ENCODE measurements around the gene SMPDL3A. TPM values are rescaled to one million over a fixed set of nuclear protein-coding genes. Genes with fewer than 3 reads are reported as not detected.
A peak's percentile ranks its signal among the peaks of the same experiment; 100 is the strongest.

Gene SMPDL3A
- total RNA-seq, 6 donors from 2014 or later, result 11.0 to 19.9 (median 15.6) TPM

DNA sequence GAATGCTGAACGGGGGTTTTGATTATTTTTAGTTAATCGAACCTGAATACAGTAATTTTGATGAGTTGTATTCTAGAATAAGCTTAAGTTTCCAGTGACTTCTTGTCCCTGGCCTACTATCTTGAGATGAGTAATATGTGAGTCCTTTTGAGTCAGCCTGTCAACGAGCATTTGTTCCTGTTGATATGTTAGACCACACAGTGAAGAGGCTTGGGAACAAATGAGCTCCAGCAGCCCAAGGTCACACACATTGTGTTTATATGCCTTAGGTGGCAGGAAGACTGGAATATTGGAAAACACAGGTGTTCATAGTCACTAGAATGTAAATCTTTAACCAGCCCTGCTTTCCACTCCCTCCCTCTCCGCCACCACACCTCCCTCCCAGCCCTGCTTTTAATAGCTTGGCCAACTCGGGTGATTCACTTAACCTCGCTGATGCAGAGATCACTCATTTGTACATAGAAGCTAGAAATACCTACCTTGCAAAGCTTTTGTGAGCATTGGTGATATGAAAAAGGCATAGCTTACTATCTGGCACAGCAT lies 9.1 kb downstream of the SMPDL3A start:
- peak; percentile 41 to 66 for ATAC-seq (ENCODE audit: low FRiP score in 2 of 2)
- no peaks in the 10 kb centered on the region for H3K9me3 ChIP-seq
- peak overlapping the region in 1 of 4 donors; percentile 56 for H3K27ac ChIP-seq

DNA sequence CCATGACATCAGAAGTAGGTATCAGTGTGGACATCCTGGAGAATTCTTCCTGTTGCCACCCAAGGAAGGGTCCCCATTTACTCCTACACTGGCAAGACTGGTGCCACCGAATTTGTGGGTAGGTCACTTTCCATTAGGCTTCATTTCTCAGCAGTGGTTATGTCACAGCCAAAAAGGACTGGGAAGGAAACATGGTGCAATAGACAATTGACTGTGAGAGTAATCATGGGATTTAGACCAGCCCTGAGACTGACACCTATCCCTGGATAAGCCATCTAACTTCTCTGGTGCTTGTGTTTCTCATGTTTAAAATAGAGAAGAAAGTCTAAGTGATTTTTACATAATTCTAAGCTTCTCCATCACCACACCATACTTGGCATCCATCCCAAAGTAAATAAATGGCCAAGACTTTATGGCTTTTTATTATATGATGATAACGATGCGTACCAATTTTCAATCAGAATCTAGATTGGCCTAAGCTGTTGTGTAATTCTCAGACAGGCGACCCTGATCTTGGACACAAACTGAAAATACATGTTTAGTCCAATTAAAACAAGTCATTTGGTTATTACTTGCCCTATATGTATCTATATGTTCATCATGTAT lies 10.2 kb downstream of the SMPDL3A start:
- Histone ChIP-seq H3K4me1 (peaks cover 0 to 8% (median 3%) of the 10 kb centered on the region in 4 donors), H3K9me3 (no peaks in the 10 kb centered on the region), H3K4me3 (no peak overlapping the region), H3K27ac (peak overlapping the region in 1 of 4 donors; percentile 1), H3K36me3 (no peaks in the 10 kb centered on the region), H3K27me3 (no peaks in the 10 kb centered on the region)
- ATAC-seq (ENCODE audit: low FRiP score in 2 of 2) (no peak), DNase-seq (no peak)
- TF ChIP-seq POLR2A (IDR thresholded peaks at IDR 0.05) (no peak), POLR2AphosphoS5 (IDR thresholded peaks at IDR 0.05) (no peak), EP300 (IDR thresholded peaks at IDR 0.05) (no peak)
- TF ChIP-seq, protein P1, sequence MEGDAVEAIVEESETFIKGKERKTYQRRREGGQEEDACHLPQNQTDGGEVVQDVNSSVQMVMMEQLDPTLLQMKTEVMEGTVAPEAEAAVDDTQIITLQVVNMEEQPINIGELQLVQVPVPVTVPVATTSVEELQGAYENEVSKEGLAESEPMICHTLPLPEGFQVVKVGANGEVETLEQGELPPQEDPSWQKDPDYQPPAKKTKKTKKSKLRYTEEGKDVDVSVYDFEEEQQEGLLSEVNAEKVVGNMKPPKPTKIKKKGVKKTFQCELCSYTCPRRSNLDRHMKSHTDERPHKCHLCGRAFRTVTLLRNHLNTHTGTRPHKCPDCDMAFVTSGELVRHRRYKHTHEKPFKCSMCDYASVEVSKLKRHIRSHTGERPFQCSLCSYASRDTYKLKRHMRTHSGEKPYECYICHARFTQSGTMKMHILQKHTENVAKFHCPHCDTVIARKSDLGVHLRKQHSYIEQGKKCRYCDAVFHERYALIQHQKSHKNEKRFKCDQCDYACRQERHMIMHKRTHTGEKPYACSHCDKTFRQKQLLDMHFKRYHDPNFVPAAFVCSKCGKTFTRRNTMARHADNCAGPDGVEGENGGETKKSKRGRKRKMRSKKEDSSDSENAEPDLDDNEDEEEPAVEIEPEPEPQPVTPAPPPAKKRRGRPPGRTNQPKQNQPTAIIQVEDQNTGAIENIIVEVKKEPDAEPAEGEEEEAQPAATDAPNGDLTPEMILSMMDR (IDR thresholded peaks at IDR 0.05), result no peak
- WGBS, 2 donors, result 87 to 88% methylated on average over 4 of the region's 4 CpGs

More for the DNA sequence above, 9.1 kb downstream of the SMPDL3A start:
- H3K4me1 ChIP-seq, result peaks cover 0 to 8% (median 1%) of the 10 kb centered on the region in 4 donors
- H3K4me3 ChIP-seq, result no peak overlapping the region
- WGBS, 2 donors, result 69 to 72% methylated on average over 6 of the region's 6 CpGs
- TF ChIP-seq EP300 (IDR thresholded peaks at IDR 0.05), result no peak
- peak in 1 of 2 donors; percentile 11 for TF ChIP-seq POLR2AphosphoS5 (IDR thresholded peaks at IDR 0.05)
- no peak for TF ChIP-seq POLR2A (IDR thresholded peaks at IDR 0.05)
- H3K36me3 ChIP-seq, result no peaks in the 10 kb centered on the region
- no peaks in the 10 kb centered on the region for H3K27me3 ChIP-seq
- peak in 1 of 2 donors; percentile 58 for DNase-seq

- H3K27ac ChIP-seq, result no peak overlapping the region
- H3K4me3 ChIP-seq, result no peak overlapping the region
- no peak for DNase-seq
- peaks cover 0 to 8% (median 3%) of the 10 kb centered on the region in 4 donors for H3K4me1 ChIP-seq
- WGBS, 2 donors, result 85 to 89% methylated on average over 5 of the region's 5 CpGs
- H3K27me3 ChIP-seq, result no peaks in the 10 kb centered on the region
- H3K36me3 ChIP-seq, result no peaks in the 10 kb centered on the region
- H3K9me3 ChIP-seq, result no peaks in the 10 kb centered on the region
- TF ChIP-seq POLR2A (IDR thresholded peaks at IDR 0.05) (no peak), POLR2AphosphoS5 (IDR thresholded peaks at IDR 0.05) (no peak), EP300 (IDR thresholded peaks at IDR 0.05) (no peak)
- TF ChIP-seq, protein P1 (IDR thresholded peaks at IDR 0.05), result no peak
- ATAC-seq (ENCODE audit: low FRiP score in 2 of 2), result no peak
These were observed 11.0 kb downstream of the SMPDL3A start for GRCh38 chr6:122799916-122800686.

DNA sequence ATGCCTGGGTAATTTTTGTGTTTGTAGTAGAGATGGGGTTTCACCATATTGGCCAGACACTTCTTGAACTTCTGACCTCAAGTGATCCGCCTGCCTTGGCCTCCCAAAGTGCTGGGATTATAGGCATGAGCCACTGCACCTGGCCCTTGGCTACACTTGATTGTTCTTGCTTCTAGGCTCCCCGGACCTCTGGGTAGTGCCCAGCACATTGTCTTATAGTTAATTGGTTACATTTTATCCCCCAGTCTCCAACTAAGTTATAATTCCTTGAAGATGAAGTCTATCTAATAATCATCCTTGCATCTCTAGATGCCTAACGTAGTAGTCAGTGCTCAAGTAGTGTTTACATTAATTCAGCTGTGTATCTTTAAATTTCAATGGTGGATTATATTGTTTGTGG lies 11.8 kb downstream of the SMPDL3A start:
- Histone ChIP-seq H3K9me3 (no peaks in the 10 kb centered on the region), H3K4me3 (no peak overlapping the region), H3K27ac (no peak overlapping the region), H3K36me3 (peaks cover 0 to 4% (median 0%) of the 10 kb centered on the region in 4 donors), H3K27me3 (no peaks in the 10 kb centered on the region), H3K4me1 (peaks cover 0 to 8% (median 3%) of the 10 kb centered on the region in 4 donors)
- TF ChIP-seq EP300 (IDR thresholded peaks at IDR 0.05), result no peak
- TF ChIP-seq POLR2AphosphoS5 (IDR thresholded peaks at IDR 0.05), result no peak
- no peak for TF ChIP-seq POLR2A (IDR thresholded peaks at IDR 0.05)
- TF ChIP-seq, protein P1 (IDR thresholded peaks at IDR 0.05), result no peak
- 81 to 95% methylated on average over 3 of the region's 3 CpGs for WGBS, 2 donors
- ATAC-seq (ENCODE audit: low FRiP score in 2 of 2), result no peak
- DNase-seq, result no peak

- Histone ChIP-seq H3K36me3 (peaks cover 0 to 4% (median 0%) of the 10 kb centered on the region in 4 donors), H3K9me3 (no peaks in the 10 kb centered on the region), H3K27ac (no peak overlapping the region), H3K4me1 (peaks cover 0 to 8% (median 3%) of the 10 kb centered on the region in 4 donors), H3K27me3 (no peaks in the 10 kb centered on the region), H3K4me3 (no peak overlapping the region)
- TF ChIP-seq POLR2AphosphoS5 (IDR thresholded peaks at IDR 0.05) (no peak), POLR2A (IDR thresholded peaks at IDR 0.05) (no peak), EP300 (IDR thresholded peaks at IDR 0.05) (no peak)
- TF ChIP-seq, protein P1 (IDR thresholded peaks at IDR 0.05), result no peak
- 84 to 94% methylated on average over 1 of the region's 1 CpG for WGBS, 2 donors
- ATAC-seq (ENCODE audit: low FRiP score in 2 of 2) (no peak), DNase-seq (no peak)
These were observed 12.3 kb downstream of the SMPDL3A start for GRCh38 chr6:122801397-122801796.
